ENCODE measurements around the gene ADIG.

GRCh38 chr20:38579219-38579910, 1.6 kb upstream of the ADIG start:
- no peak for TF ChIP-seq CTCF (IDR thresholded peaks at IDR 0.05)
- no peak for TF ChIP-seq POLR2A (IDR thresholded peaks at IDR 0.05)
